WTC11 (cell line): ENCODE data around the gene PLEKHM3. TPM values are rescaled to one million over a fixed set of nuclear protein-coding genes. Genes with fewer than 3 reads are reported as not detected.

Source experiments
- ATF3 ChIP-seq: sonication (generic); formaldehyde crosslinking; conservative IDR thresholded peaks from 2 replicates; pipeline ENCODE4 v1.8.1; 2022; ENCODE audit warnings: mild to moderate bottlenecking, missing genetic modification reagents
- CTCF ChIP-seq: fragments of 200-600 bp; IDR thresholded peaks from 2 replicates; pipeline ENCODE4 v1.8.0; 2022; ENCODE audit warnings: antibody characterized with exemption
- ELF4 ChIP-seq: sonication (generic); formaldehyde crosslinking; IDR thresholded peaks from 2 replicates; pipeline ENCODE4 v1.8.1; 2022; ENCODE audit warnings: low read depth, mild to moderate bottlenecking, moderate library complexity, missing genetic modification reagents
- FOXP1 ChIP-seq: sonication (generic); formaldehyde crosslinking; IDR thresholded peaks from 2 replicates; pipeline ENCODE4 v1.8.0; 2022; ENCODE audit warnings: missing genetic modification reagents, mild to moderate bottlenecking, moderate library complexity, borderline replicate concordance
- GABPB1 ChIP-seq: sonication (generic); formaldehyde crosslinking; IDR thresholded peaks from 2 replicates; pipeline ENCODE4 v1.8.1; 2023; ENCODE audit warnings: mild to moderate bottlenecking, missing genetic modification reagents
- GTF2I ChIP-seq: fragments of 250-450 bp; sonication (Bioruptor Pico); conservative IDR thresholded peaks from 2 replicates; pipeline ENCODE4 v1.4.0; 2021; ENCODE audit warnings: mild to moderate bottlenecking
- MAX ChIP-seq: sonication (generic); formaldehyde crosslinking; IDR thresholded peaks from 2 replicates; pipeline ENCODE4 v1.8.0; 2022; ENCODE audit warnings: mild to moderate bottlenecking, missing genetic modification reagents
- NFATC4 ChIP-seq: fragments of 250-450 bp; sonication (Bioruptor Pico); IDR thresholded peaks from 2 replicates; pipeline ENCODE4 v1.9.0; 2021; ENCODE audit warnings: mild to moderate bottlenecking
- NFYB ChIP-seq: sonication (generic); formaldehyde crosslinking; conservative IDR thresholded peaks from 2 replicates; pipeline ENCODE4 v1.8.0; 2022; ENCODE audit warnings: low read depth, missing genetic modification reagents
- NR1H2 ChIP-seq: sonication (generic); formaldehyde crosslinking; IDR thresholded peaks from 2 replicates; pipeline ENCODE4 v1.9.0; 2021; ENCODE audit warnings: mild to moderate bottlenecking, moderate library complexity, missing genetic modification reagents
- PRRX2 ChIP-seq: fragments of 250-450 bp; sonication (Bioruptor Pico); IDR thresholded peaks from 2 replicates; pipeline ENCODE4 v1.8.0; 2021; ENCODE audit warnings: mild to moderate bottlenecking
- RORB ChIP-seq: fragments of 250-450 bp; sonication (Bioruptor Pico); IDR thresholded peaks from 2 replicates; pipeline ENCODE4 v1.9.0; 2021; ENCODE audit warnings: mild to moderate bottlenecking
- STAT6 ChIP-seq: sonication (generic); formaldehyde crosslinking; conservative IDR thresholded peaks from 2 replicates; pipeline ENCODE4 v1.8.1; 2023; ENCODE audit warnings: mild to moderate bottlenecking, low read depth, missing genetic modification reagents, moderate library complexity
- TEAD1 ChIP-seq: sonication (generic); formaldehyde crosslinking; IDR thresholded peaks from 2 replicates; pipeline ENCODE4 v1.8.0; 2022; ENCODE audit warnings: mild to moderate bottlenecking, missing genetic modification reagents
- TEAD4 ChIP-seq: sonication (generic); formaldehyde crosslinking; IDR thresholded peaks from 2 replicates; pipeline ENCODE4 v1.8.0; 2022; ENCODE audit warnings: mild to moderate bottlenecking, missing genetic modification reagents
- ZBTB21 ChIP-seq: sonication (generic); formaldehyde crosslinking; IDR thresholded peaks from 2 replicates; pipeline ENCODE4 v1.8.1; 2023; ENCODE audit warnings: mild to moderate bottlenecking, missing genetic modification reagents, borderline replicate concordance
- ZBTB43 ChIP-seq: sonication (generic); formaldehyde crosslinking; IDR thresholded peaks from 2 replicates; pipeline ENCODE4 v1.8.1; 2023; ENCODE audit warnings: mild to moderate bottlenecking, missing genetic modification reagents
- ZNF121 ChIP-seq: sonication (generic); formaldehyde crosslinking; IDR thresholded peaks from 2 replicates; pipeline ENCODE4 v1.8.0; 2023; ENCODE audit warnings: missing genetic modification reagents
- ZNF317 ChIP-seq: sonication (generic); formaldehyde crosslinking; IDR thresholded peaks from 2 replicates; pipeline ENCODE4 v1.8.1; 2023; ENCODE audit warnings: low read depth, mild to moderate bottlenecking, moderate library complexity, missing genetic modification reagents, borderline replicate concordance
- ZNF532 ChIP-seq: fragments of 250-450 bp; sonication (Bioruptor Pico); IDR thresholded peaks from 2 replicates; pipeline ENCODE4 v1.9.0; 2021; ENCODE audit warnings: mild to moderate bottlenecking, borderline replicate concordance
- total RNA-seq: library from RNA; stranded (reverse); gene quantifications from 3 replicates; pipeline ENCODE4 v1.2.3, GENCODE V29; 2021

PLEKHM3 gene
- total RNA-seq, 1 experiment from 2014 or later: 5.8 TPM

GRCh38 chr2:208040199-208041171, 15.2 kb upstream of the PLEKHM3 start (continued):
- TF ChIP-seq CTCF (peak; percentile 82), ELF4 (CRISPR knock-in tag) (no peak), GTF2I (CRISPR knock-in tag) (peak; percentile 98), ZNF532 (no peak), TEAD1 (no peak), ZBTB21 (no peak), PRRX2 (CRISPR knock-in tag) (0 out of 2 replicates have a peak, but pooled peaks have one; percentile 18), ZBTB43 (no peak), FOXP1 (CRISPR knock-in tag) (no peak), STAT6 (CRISPR knock-in tag) (no peak), ZNF121 (CRISPR knock-in tag) (0 out of 2 replicates have a peak, but pooled peaks have one; percentile 3), MAX (CRISPR knock-in tag) (no peak), ZNF317 (CRISPR knock-in tag) (no peak), ATF3 (no peak), TEAD4 (CRISPR knock-in tag) (no peak), NFYB (no peak), GABPB1 (no peak), NFATC4 (CRISPR knock-in tag) (no peak), RORB (CRISPR knock-in tag) (no peak), NR1H2 (no peak)
